Superior temporal gyrus (tissue), 1 donor: Measurements from ENCODE around the gene PKIG.
"Not testable (repeated sequence)": the region's sequence is repeated elsewhere in the genome, so short reads cannot be mapped to it uniquely, and the experiment has no call there.

Source experiments
- DNase-seq: peaks from one replicate; pipeline ENCODE4 v3.0.0-alpha.2; 2016; ENCODE audit errors: extremely low spot score

PKIG gene

GRCh38 chr20:44582311-44583025 lies at the start of gene PKIG:
Gene PKIG, plus strand, starts transcription at chr20:44582579. Its CDS starts 31,978 bp downstream, at chr20:44614557.
- no peak for DNase-seq

GRCh38 chr20:44532981-44533331 lies 49.4 kb upstream of the PKIG start:
- no peak for DNase-seq

- no peak for DNase-seq
Observed at GRCh38 chr20:44533928-44534327, 48.5 kb upstream of the PKIG start.

- DNase-seq: no peak
Observed at GRCh38 chr20:44536175-44536574, 46.2 kb upstream of the PKIG start.

GRCh38 chr20:44537993-44538392 lies 44.4 kb upstream of the PKIG start:
- peak; percentile 29 for DNase-seq

- no peak for DNase-seq
Observed at GRCh38 chr20:44540834-44541233, 41.5 kb upstream of the PKIG start.

GRCh38 chr20:44541992-44542391 lies 40.4 kb upstream of the PKIG start:
- DNase-seq: no peak

- DNase-seq: no peak
Observed at GRCh38 chr20:44542890-44543289, 39.5 kb upstream of the PKIG start.

- no peak for DNase-seq
Observed at GRCh38 chr20:44543358-44543757, 39.0 kb upstream of the PKIG start.

- no peak for DNase-seq
Observed at GRCh38 chr20:44544263-44544662, 38.1 kb upstream of the PKIG start.

GRCh38 chr20:44547419-44547818 lies 35.0 kb upstream of the PKIG start:
- no peak for DNase-seq

- DNase-seq: no peak
Observed at GRCh38 chr20:44549123-44549522, 33.3 kb upstream of the PKIG start.

- DNase-seq: peak; percentile 40
Observed at GRCh38 chr20:44552050-44552449, 30.3 kb upstream of the PKIG start.

- no peak for DNase-seq
Observed at GRCh38 chr20:44552568-44552949, 29.8 kb upstream of the PKIG start.

GRCh38 chr20:44552950-44553908 lies 29.1 kb upstream of the PKIG start:
- DNase-seq: peak; percentile 65

- no peak for DNase-seq
Observed at GRCh38 chr20:44559302-44559701, 23.1 kb upstream of the PKIG start.

- no peak for DNase-seq
Observed at GRCh38 chr20:44560229-44560628, 22.1 kb upstream of the PKIG start.

- DNase-seq: not testable (repeated sequence)
Observed at GRCh38 chr20:44560818-44561217, 21.6 kb upstream of the PKIG start.

- no peak for DNase-seq
Observed at GRCh38 chr20:44561876-44562275, 20.5 kb upstream of the PKIG start.

GRCh38 chr20:44566018-44566417 lies 16.4 kb upstream of the PKIG start:
- DNase-seq: no peak

GRCh38 chr20:44566811-44567210 lies 15.6 kb upstream of the PKIG start:
- DNase-seq: no peak

- DNase-seq: no peak
Observed at GRCh38 chr20:44570367-44570766, 12.0 kb upstream of the PKIG start.
